Keratinocyte (primary cell): ENCODE measurements around the gene FRMD4B. TPM values are rescaled to one million over a fixed set of nuclear protein-coding genes. Genes with fewer than 3 reads are reported as not detected.

Experiments
- DNase-seq: peaks from one replicate; pipeline ENCODE4 v3.0.0-alpha.2; 2011; ENCODE audit warnings: low read depth, missing footprints, low spot score
- FAIRE-seq: peaks from 2 replicates; lab custom pipeline; 2011; peaks lifted over from hg19 to GRCh38; lab: Jason Lieb, UNC
- H2AFZ ChIP-seq: 2 replicates; pipeline ENCODE4 v1.6.0; 2012; ENCODE audit warnings: low read length, control low read depth, inconsistent platforms; ENCODE audit not compliant: control insufficient read depth
- H3K27ac ChIP-seq: 2 replicates; pipeline ENCODE4 v1.5.1; 2011; ENCODE audit warnings: low read length; ENCODE audit not compliant: control insufficient read depth, insufficient read depth
- H3K27me3 ChIP-seq: 3 replicates; pipeline ENCODE4 v1.6.0; 2011; ENCODE audit warnings: low read length; ENCODE audit not compliant: control insufficient read depth, insufficient read depth; ENCODE audit errors: extremely low read depth
- H3K36me3 ChIP-seq, 2 experiments: 2 replicates in 1 of 2; 3 replicates in 1 of 2; pipeline ENCODE4 v1.5.1; 2011; ENCODE audit warnings: low read length in 2 of 2, mild to moderate bottlenecking in 1 of 2; ENCODE audit not compliant: control insufficient read depth in 2 of 2, insufficient read depth in 2 of 2; ENCODE audit errors: extremely low read depth in 1 of 2
- H3K4me1 ChIP-seq: 3 replicates; pipeline ENCODE4 v1.5.1; 2011; ENCODE audit warnings: low read length; ENCODE audit not compliant: control insufficient read depth, insufficient read depth; ENCODE audit errors: extremely low read depth
- H3K4me2 ChIP-seq: 3 replicates; pipeline ENCODE4 v1.6.0; 2011; ENCODE audit warnings: low read depth, low read length; ENCODE audit not compliant: control insufficient read depth, insufficient read depth; ENCODE audit errors: extremely low read depth
- H3K4me3 ChIP-seq, 3 experiments: fragments of 200-600 bp in 1 of 3; sonication (generic) in 1 of 3; 2 replicates in 2 of 3; 3 replicates in 1 of 3; pipeline ENCODE4 v1.5.1; 2011 to 2016; ENCODE audit warnings: low read length in 3 of 3, mild to moderate bottlenecking in 3 of 3, control low read depth in 2 of 3, inconsistent platforms in 1 of 3, low read depth in 1 of 3, mixed read lengths in 1 of 3, mixed run types in 1 of 3, moderate library complexity in 1 of 3; ENCODE audit not compliant: control insufficient read depth in 2 of 3, insufficient read depth in 2 of 3; ENCODE audit errors: extremely low read depth in 1 of 3
- H3K79me2 ChIP-seq: 2 replicates; pipeline ENCODE4 v1.6.0; 2012; ENCODE audit warnings: low read length; ENCODE audit not compliant: control insufficient read depth, insufficient read depth
- H3K9ac ChIP-seq: 3 replicates; pipeline ENCODE4 v1.6.0; 2011; ENCODE audit warnings: low read length; ENCODE audit not compliant: control insufficient read depth, insufficient read depth; ENCODE audit errors: extremely low read depth
- H3K9me1 ChIP-seq: 3 replicates; pipeline ENCODE4 v1.6.0; 2011; ENCODE audit warnings: low read length; ENCODE audit not compliant: control insufficient read depth, insufficient read depth; ENCODE audit errors: extremely low read depth
- H3K9me3 ChIP-seq: 2 replicates; pipeline ENCODE4 v1.5.1; 2012; ENCODE audit warnings: low read depth, low read length; ENCODE audit not compliant: control insufficient read depth
- H4K20me1 ChIP-seq: 3 replicates; pipeline ENCODE4 v1.6.0; 2011; ENCODE audit warnings: low read length; ENCODE audit not compliant: control insufficient read depth, insufficient read depth; ENCODE audit errors: extremely low read depth
- EZH2 ChIP-seq: IDR thresholded peaks from one replicate; pipeline ENCODE4 v1.6.1; 2012; ENCODE audit warnings: inconsistent platforms, mild to moderate bottlenecking, low read length, moderate library complexity
- dilution Hi-C: fragments of 300-500 bp; cut with MboI; formaldehyde crosslinking; loops from one replicate; pipeline ENCODE4 v1.7.0; 2020; ENCODE audit warnings: low sequenced_read_pairs; ENCODE audit not compliant: extremely low pct_ligation_motif_present
- polyA plus RNA-seq, 5 experiments: library from polyadenylated mRNA; depleted of rRNA in 3 of 5; stranded (reverse) in 3 of 5; stranded (forward) in 1 of 5; unstranded in 1 of 5; fragments of >200 nt; gene quantifications; 1 replicate in 1 of 5; 2 replicates in 3 of 5; 3 replicates in 1 of 5; pipeline versions ENCODE4 v1.2.1 to v1.2.3, GENCODE V29; 2011 to 2012; ENCODE audit warnings: missing spikeins in 2 of 5, low read depth in 1 of 5, low replicate concordance in 1 of 5
- TF ChIP-seq, protein P1 (sequence below), 3 experiments: IDR thresholded peaks in 1 of 3; conservative IDR thresholded peaks in 1 of 3; optimal IDR thresholded peaks in 1 of 3; 2 replicates in 2 of 3; 3 replicates in 1 of 3; pipeline versions ENCODE3 to v1.5.1; 2011; ENCODE audit warnings: low read length in 3 of 3, mild to moderate bottlenecking in 3 of 3, moderate library complexity in 2 of 3, control low read depth in 1 of 3, inconsistent platforms in 1 of 3; ENCODE audit not compliant: insufficient read depth in 2 of 3; ENCODE audit errors: extremely low read depth in 1 of 3

The FRMD4B gene
- polyA plus RNA-seq, 1 donor (not counting 4 experiments of a cell fraction or from before 2014, with no cell fraction given), result 48.3 TPM

DNA sequence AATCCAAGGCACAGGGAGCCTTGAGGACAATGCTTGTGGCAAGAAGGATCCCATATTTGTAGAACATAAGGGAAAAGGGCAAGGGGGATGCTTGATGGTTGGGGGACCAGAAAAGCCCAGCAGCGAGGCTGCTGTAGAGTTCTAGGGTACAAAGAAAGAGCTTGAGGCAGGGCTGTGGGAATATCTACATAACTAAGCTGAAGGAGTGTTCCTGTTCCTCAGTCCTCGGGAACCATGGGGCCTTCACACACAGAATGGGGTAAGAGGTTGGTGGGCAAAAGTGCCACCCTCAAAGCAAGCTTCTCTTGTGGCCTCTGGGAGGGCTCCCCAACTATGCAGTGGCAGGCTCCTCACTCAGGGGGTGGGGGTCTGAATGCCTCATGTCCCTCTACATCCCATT lies 6.5 kb upstream of the FRMD4B start:
- no peak overlapping the region for H3K27ac ChIP-seq
- no peak overlapping the region for H3K4me2 ChIP-seq
- no peak overlapping the region for H3K9ac ChIP-seq
- FAIRE-seq (no peak), DNase-seq (no peak)
- H3K79me2 ChIP-seq, result peaks cover 12% of the 10 kb centered on the region
- no peak overlapping the region for H2AFZ ChIP-seq
- H3K36me3 ChIP-seq, result peaks cover 0 to 8% of the 10 kb centered on the region in 2 experiments
- TF ChIP-seq, protein P1, sequence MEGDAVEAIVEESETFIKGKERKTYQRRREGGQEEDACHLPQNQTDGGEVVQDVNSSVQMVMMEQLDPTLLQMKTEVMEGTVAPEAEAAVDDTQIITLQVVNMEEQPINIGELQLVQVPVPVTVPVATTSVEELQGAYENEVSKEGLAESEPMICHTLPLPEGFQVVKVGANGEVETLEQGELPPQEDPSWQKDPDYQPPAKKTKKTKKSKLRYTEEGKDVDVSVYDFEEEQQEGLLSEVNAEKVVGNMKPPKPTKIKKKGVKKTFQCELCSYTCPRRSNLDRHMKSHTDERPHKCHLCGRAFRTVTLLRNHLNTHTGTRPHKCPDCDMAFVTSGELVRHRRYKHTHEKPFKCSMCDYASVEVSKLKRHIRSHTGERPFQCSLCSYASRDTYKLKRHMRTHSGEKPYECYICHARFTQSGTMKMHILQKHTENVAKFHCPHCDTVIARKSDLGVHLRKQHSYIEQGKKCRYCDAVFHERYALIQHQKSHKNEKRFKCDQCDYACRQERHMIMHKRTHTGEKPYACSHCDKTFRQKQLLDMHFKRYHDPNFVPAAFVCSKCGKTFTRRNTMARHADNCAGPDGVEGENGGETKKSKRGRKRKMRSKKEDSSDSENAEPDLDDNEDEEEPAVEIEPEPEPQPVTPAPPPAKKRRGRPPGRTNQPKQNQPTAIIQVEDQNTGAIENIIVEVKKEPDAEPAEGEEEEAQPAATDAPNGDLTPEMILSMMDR (optimal IDR thresholded peaks at IDR 0.05 in 1 of 3, IDR thresholded peaks at IDR 0.05 in 1 of 3, conservative IDR thresholded peaks at IDR 0.05 in 1 of 3; ENCODE audit: extremely low read depth in 1 of 3, insufficient read depth in 2 of 3, low read length in 3 of 3), result no peak
- TF ChIP-seq EZH2, result no peak
- H3K27me3 ChIP-seq, result no peaks in the 10 kb centered on the region
- H3K9me1 ChIP-seq, result no peaks in the 10 kb centered on the region
- peaks cover 12% of the 10 kb centered on the region for H3K4me1 ChIP-seq
- H3K4me3 ChIP-seq, result no peak overlapping the region
- no peaks in the 10 kb centered on the region for H3K9me3 ChIP-seq
- no peaks in the 10 kb centered on the region for H4K20me1 ChIP-seq
- dilution Hi-C loops, result no loop called here

DNA sequence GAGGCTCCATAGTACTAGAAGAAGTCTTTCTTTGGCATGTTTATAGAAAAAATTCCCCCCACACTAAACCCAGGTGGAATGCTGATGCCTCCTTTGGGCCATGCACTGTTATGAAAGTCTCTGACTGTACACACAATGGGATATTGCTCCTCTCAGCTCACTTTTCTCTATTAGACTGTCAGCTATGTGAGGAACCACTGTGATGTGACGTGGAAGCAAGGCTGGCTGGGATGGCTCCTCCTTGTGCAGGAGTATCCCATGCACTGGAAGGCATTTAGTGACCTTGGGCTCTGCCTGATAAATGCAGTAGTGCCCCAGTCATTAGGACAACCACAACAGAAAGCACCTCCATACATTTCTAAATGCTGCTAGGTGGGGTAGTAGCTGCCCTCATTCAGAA lies 5.7 kb upstream of the FRMD4B start:
- H3K27ac ChIP-seq, result no peak overlapping the region
- dilution Hi-C loops, result no loop called here

More for the DNA sequence above, 5.7 kb upstream of the FRMD4B start:
- Histone ChIP-seq H3K4me3 (no peak overlapping the region), H3K9me1 (no peaks in the 10 kb centered on the region), H3K36me3 (peaks cover 0 to 8% of the 10 kb centered on the region in 2 experiments), H4K20me1 (no peaks in the 10 kb centered on the region), H3K9me3 (no peaks in the 10 kb centered on the region), H3K4me1 (peaks cover 21% of the 10 kb centered on the region), H2AFZ (no peak overlapping the region), H3K9ac (no peak overlapping the region), H3K79me2 (peaks cover 12% of the 10 kb centered on the region), H3K27me3 (no peaks in the 10 kb centered on the region), H3K4me2 (no peak overlapping the region)
- DNase-seq (no peak), FAIRE-seq (no peak)
- TF ChIP-seq, protein P1 (optimal IDR thresholded peaks at IDR 0.05 in 1 of 3, IDR thresholded peaks at IDR 0.05 in 1 of 3, conservative IDR thresholded peaks at IDR 0.05 in 1 of 3; ENCODE audit: extremely low read depth in 1 of 3, insufficient read depth in 2 of 3, low read length in 3 of 3), result no peak
